CD8-positive, alpha-beta memory T cell (primary cell): ENCODE results near the gene MEF2A. TPM values are rescaled to one million over a fixed set of nuclear protein-coding genes. Genes with fewer than 3 reads are reported as not detected.
"Not testable (repeated sequence)": the region's sequence is repeated elsewhere in the genome, so short reads cannot be mapped to it uniquely, and the experiment has no call there.

Experiments
- CTCF ChIA-PET: fragments of 350-600 bp; sonication (Branson Sonifier 250); formaldehyde crosslinking; loops from one replicate; lab custom pipeline; 2021; ENCODE audit warnings: antibody characterized with exemption; lab: Charles Lee
- POLR2A ChIA-PET: fragments of 350-600 bp; sonication (Branson Sonifier 250); formaldehyde crosslinking; loops from one replicate; lab custom pipeline; 2021; ENCODE audit warnings: antibody characterized with exemption; lab: Charles Lee
- DNase-seq, 5 donors: peaks; one replicate each; pipeline versions ENCODE4 v3.0.0 to v3.0.0-alpha.2; 2020 to 2022; ENCODE audit warnings: mixed read lengths in 1 of 5
- H3K27ac ChIP-seq: one replicate; pipeline ENCODE4 v1.7.0; 2013; ENCODE audit warnings: low read depth, mild to moderate bottlenecking, low read length, moderate library complexity
- H3K27me3 ChIP-seq: 2 replicates; pipeline ENCODE4 v1.7.0; 2013; ENCODE audit warnings: low read length, mild to moderate bottlenecking; ENCODE audit not compliant: insufficient read depth, poor library complexity, severe bottlenecking
- H3K36me3 ChIP-seq: 2 replicates; pipeline ENCODE4 v1.7.0; 2013; ENCODE audit warnings: mild to moderate bottlenecking, low read length, moderate library complexity; ENCODE audit not compliant: insufficient read depth
- H3K4me1 ChIP-seq: 2 replicates; pipeline ENCODE4 v1.7.0; 2013; ENCODE audit warnings: mild to moderate bottlenecking, low read length, moderate library complexity; ENCODE audit not compliant: insufficient read depth
- H3K4me3 ChIP-seq: 2 replicates; pipeline ENCODE4 v1.7.0; 2013; ENCODE audit warnings: mild to moderate bottlenecking, low read length
- H3K9me3 ChIP-seq: 2 replicates; pipeline ENCODE4 v1.7.0; 2013; ENCODE audit warnings: mild to moderate bottlenecking, low read length
- H3K27ac Mint-ChIP-seq, 8 donors: one replicate each; pipeline ENCODE4 v1.8.0; 2020 to 2021; ENCODE audit warnings: mixed read lengths in 8 of 8, mild to moderate bottlenecking in 6 of 8, inconsistent platforms in 3 of 8, moderate library complexity in 3 of 8
- H3K27me3 Mint-ChIP-seq, 2 donors: one replicate each; pipeline ENCODE4 v1.8.0; 2020 to 2021; ENCODE audit warnings: mixed read lengths in 2 of 2, mild to moderate bottlenecking in 1 of 2, moderate library complexity in 1 of 2
- H3K36me3 Mint-ChIP-seq, 3 donors: one replicate each; pipeline ENCODE4 v1.8.0; 2020 to 2021; ENCODE audit warnings: mixed read lengths in 3 of 3, inconsistent platforms in 1 of 3, mild to moderate bottlenecking in 1 of 3
- H3K4me1 Mint-ChIP-seq, 3 donors: one replicate each; pipeline ENCODE4 v1.8.0; 2020 to 2021; ENCODE audit warnings: mixed read lengths in 3 of 3, inconsistent platforms in 1 of 3, mild to moderate bottlenecking in 1 of 3
- H3K4me3 Mint-ChIP-seq, 7 donors: one replicate each; pipeline ENCODE4 v1.8.0; 2020 to 2021; ENCODE audit warnings: mixed read lengths in 7 of 7, mild to moderate bottlenecking in 6 of 7, moderate library complexity in 4 of 7, inconsistent platforms in 2 of 7
- H3K9me3 Mint-ChIP-seq, 5 donors: one replicate each; pipeline ENCODE4 v1.8.0; 2020 to 2022; ENCODE audit warnings: mixed read lengths in 5 of 5, mild to moderate bottlenecking in 3 of 5, moderate library complexity in 2 of 5, inconsistent platforms in 1 of 5
- polyA plus RNA-seq: library from polyadenylated mRNA; unstranded; fragments of 300-500 nt; fragmentation: Illumina TruSeq; gene quantifications from one replicate; pipeline ENCODE4 v1.2.3, GENCODE V29; 2021
- total RNA-seq, 2 experiments: library from RNA; stranded (reverse); gene quantifications; one replicate each; pipeline ENCODE4 v1.2.3, GENCODE V29; 2021

Gene MEF2A
- total and polyA plus RNA-seq, 3 experiments from 2014 or later, result 15.3 to 22.4 (median 21.1) TPM

- Mint-ChIP-seq H3K27ac (peak overlapping the region in 1 of 8 donors; percentile 8), H3K9me3 (peaks cover 5 to 23% (median 6%) of the 10 kb centered on the region in 5 donors), H3K27me3 (no peaks in the 10 kb centered on the region), H3K36me3 (peaks cover 33 to 71% (median 59%) of the 10 kb centered on the region in 3 donors), H3K4me3 (no peak overlapping the region), H3K4me1 (peaks cover 6 to 12% (median 9%) of the 10 kb centered on the region in 3 donors)
- H3K36me3 ChIP-seq, result peaks cover 14% of the 10 kb centered on the region
- H3K27me3 ChIP-seq, result no peaks in the 10 kb centered on the region
- DNase-seq, result no peak
- ChIA-PET CTCF (no interaction called here), POLR2A (no interaction called here)
- H3K4me3 ChIP-seq, result no peak overlapping the region
- H3K27ac ChIP-seq, result no peak overlapping the region
- H3K9me3 ChIP-seq, result no peaks in the 10 kb centered on the region
- no peaks in the 10 kb centered on the region for H3K4me1 ChIP-seq
Measured at GRCh38 chr15:99644913-99645542, 79.2 kb downstream of the MEF2A start.

DNA sequence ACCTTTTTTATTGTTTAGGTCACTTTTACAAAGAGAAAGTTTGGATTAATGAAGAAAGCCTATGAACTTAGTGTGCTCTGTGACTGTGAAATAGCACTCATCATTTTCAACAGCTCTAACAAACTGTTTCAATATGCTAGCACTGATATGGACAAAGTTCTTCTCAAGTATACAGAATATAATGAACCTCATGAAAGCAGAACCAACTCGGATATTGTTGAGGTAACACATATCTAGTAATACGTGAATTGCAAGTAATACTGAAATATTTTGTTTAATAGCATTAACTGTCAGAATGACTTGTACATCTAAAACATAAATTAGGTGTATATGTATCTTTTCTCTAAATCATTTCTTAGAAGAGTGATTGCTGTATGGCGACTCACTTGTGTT is 79.8 kb downstream of the MEF2A start:
- Mint-ChIP-seq H3K4me1 (peaks cover 6 to 12% (median 9%) of the 10 kb centered on the region in 3 donors), H3K9me3 (peaks cover 5 to 23% (median 6%) of the 10 kb centered on the region in 5 donors), H3K36me3 (peaks cover 33 to 71% (median 60%) of the 10 kb centered on the region in 3 donors), H3K27me3 (no peaks in the 10 kb centered on the region), H3K4me3 (no peak overlapping the region), H3K27ac (no peak overlapping the region)
- no peaks in the 10 kb centered on the region for H3K4me1 ChIP-seq
- no peak overlapping the region for H3K4me3 ChIP-seq
- H3K27me3 ChIP-seq, result no peaks in the 10 kb centered on the region
- peaks cover 14% of the 10 kb centered on the region for H3K36me3 ChIP-seq
- CTCF ChIA-PET, result no interaction called here
- no peaks in the 10 kb centered on the region for H3K9me3 ChIP-seq
- H3K27ac ChIP-seq, result no peak overlapping the region
- POLR2A ChIA-PET, result no interaction called here
- DNase-seq, result no peak

DNA sequence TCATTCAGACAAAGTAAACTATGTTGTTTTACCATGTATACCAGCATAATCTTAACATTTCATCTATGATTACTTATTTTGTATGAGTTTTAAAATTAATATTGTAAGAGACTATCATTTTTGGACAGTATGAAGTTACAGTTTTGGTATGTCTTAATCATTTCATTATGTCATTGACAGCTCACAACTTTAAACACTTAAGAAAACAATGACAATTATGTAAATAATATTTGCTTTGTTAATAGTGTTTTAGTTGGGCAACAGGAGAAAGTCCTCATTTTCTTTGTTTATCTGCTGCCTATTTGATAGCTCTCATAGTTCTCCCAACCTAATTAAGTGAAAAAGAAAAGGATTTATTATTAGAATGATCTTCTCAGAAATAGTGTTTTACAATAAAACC is 80.2 kb downstream of the MEF2A start:
- Mint-ChIP-seq H3K4me1 (peaks cover 6 to 12% (median 9%) of the 10 kb centered on the region in 3 donors), H3K9me3 (peaks cover 5 to 23% (median 6%) of the 10 kb centered on the region in 5 donors), H3K4me3 (no peak overlapping the region), H3K27ac (no peak overlapping the region), H3K36me3 (peaks cover 33 to 67% (median 58%) of the 10 kb centered on the region in 3 donors), H3K27me3 (no peaks in the 10 kb centered on the region)
- H3K27ac ChIP-seq, result no peak overlapping the region
- ChIA-PET POLR2A (no interaction called here), CTCF (no interaction called here)
- H3K36me3 ChIP-seq, result peaks cover 14% of the 10 kb centered on the region
- DNase-seq, result no peak
- H3K4me1 ChIP-seq, result no peaks in the 10 kb centered on the region
- H3K9me3 ChIP-seq, result no peaks in the 10 kb centered on the region
- H3K4me3 ChIP-seq, result no peak overlapping the region
- no peaks in the 10 kb centered on the region for H3K27me3 ChIP-seq

- Mint-ChIP-seq H3K4me1 (peaks cover under 1 to 6% (median under 1%) of the 10 kb centered on the region in 3 donors), H3K36me3 (peaks cover 13 to 34% (median 22%) of the 10 kb centered on the region in 3 donors), H3K27me3 (no peaks in the 10 kb centered on the region), H3K4me3 (no peak overlapping the region), H3K9me3 (peaks cover 2 to 13% (median 3%) of the 10 kb centered on the region in 5 donors), H3K27ac (no peak overlapping the region)
- DNase-seq, result no peak
- POLR2A ChIA-PET, result no interaction called here
- no peak overlapping the region for H3K4me3 ChIP-seq
- no peaks in the 10 kb centered on the region for H3K27me3 ChIP-seq
- CTCF ChIA-PET, result no interaction called here
- no peak overlapping the region for H3K27ac ChIP-seq
- no peaks in the 10 kb centered on the region for H3K9me3 ChIP-seq
- peaks cover 5% of the 10 kb centered on the region for H3K36me3 ChIP-seq
- H3K4me1 ChIP-seq, result no peaks in the 10 kb centered on the region
Measured at GRCh38 chr15:99651023-99651807, 85.4 kb downstream of the MEF2A start.

DNA sequence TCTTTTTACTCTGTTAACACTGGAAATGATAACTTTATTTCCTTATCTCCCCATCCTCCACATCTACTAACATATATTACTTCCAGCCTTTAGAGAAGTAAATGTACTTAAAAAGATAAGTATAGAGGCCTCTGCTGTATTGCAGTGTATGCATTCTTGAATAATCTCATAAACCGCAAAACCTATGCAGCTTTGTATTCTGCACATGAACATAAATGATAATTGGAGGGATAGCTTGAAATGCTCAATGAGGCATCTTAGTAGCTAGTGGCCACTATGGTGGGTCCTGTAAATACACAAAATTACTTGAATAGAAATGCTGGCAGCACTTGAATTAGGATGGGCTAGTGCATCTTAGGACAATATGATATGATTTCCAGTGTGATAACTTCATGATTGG is 90.4 kb downstream of the MEF2A start:
- no peak for DNase-seq
- no peak overlapping the region for H3K4me3 ChIP-seq
- Mint-ChIP-seq H3K4me1 (peaks cover 5 to 24% (median 10%) of the 10 kb centered on the region in 3 donors), H3K36me3 (peaks cover 8 to 20% (median 15%) of the 10 kb centered on the region in 3 donors), H3K27ac (no peak overlapping the region), H3K4me3 (no peak overlapping the region), H3K27me3 (no peaks in the 10 kb centered on the region), H3K9me3 (no peaks in the 10 kb centered on the region)
- H3K36me3 ChIP-seq, result no peaks in the 10 kb centered on the region
- no peaks in the 10 kb centered on the region for H3K27me3 ChIP-seq
- no peak overlapping the region for H3K27ac ChIP-seq
- CTCF ChIA-PET, result no interaction called here
- POLR2A ChIA-PET, result no interaction called here
- no peaks in the 10 kb centered on the region for H3K4me1 ChIP-seq
- no peaks in the 10 kb centered on the region for H3K9me3 ChIP-seq

DNA sequence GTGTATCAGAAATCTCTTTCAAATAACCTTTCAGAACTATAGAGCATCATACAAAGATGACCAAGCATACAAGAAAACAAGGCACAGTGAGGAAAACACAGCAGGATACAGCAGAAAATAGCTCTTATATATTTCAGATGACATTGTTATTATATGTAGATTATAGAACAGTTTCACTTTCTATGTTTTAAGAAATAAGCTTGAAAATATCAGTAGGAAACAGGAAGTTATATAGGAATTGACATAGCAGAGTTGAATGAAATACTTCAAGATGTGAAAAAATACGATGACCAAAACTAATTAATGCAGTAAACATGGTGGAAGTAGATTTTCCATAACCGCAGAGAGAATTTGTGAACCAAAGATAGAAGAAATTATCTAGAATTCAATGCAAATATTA is 92.2 kb downstream of the MEF2A start:
- Histone ChIP-seq H3K4me3 (no peak overlapping the region), H3K4me1 (no peaks in the 10 kb centered on the region), H3K27me3 (no peaks in the 10 kb centered on the region), H3K36me3 (no peaks in the 10 kb centered on the region), H3K27ac (no peak overlapping the region), H3K9me3 (no peaks in the 10 kb centered on the region)
- no peak overlapping the region for H3K27ac Mint-ChIP-seq
- no peak for DNase-seq
- no peaks in the 10 kb centered on the region for H3K27me3 Mint-ChIP-seq
- peaks cover 8 to 15% (median 8%) of the 10 kb centered on the region in 3 donors for H3K36me3 Mint-ChIP-seq
- peaks cover 5 to 24% (median 10%) of the 10 kb centered on the region in 3 donors for H3K4me1 Mint-ChIP-seq
- H3K4me3 Mint-ChIP-seq, result no peak overlapping the region
- POLR2A ChIA-PET, result no interaction called here
- CTCF ChIA-PET, result no interaction called here
- H3K9me3 Mint-ChIP-seq, result no peaks in the 10 kb centered on the region

- Mint-ChIP-seq H3K36me3 (peaks cover 23 to 35% (median 25%) of the 10 kb centered on the region in 3 donors), H3K27me3 (no peaks in the 10 kb centered on the region), H3K4me3 (no peak overlapping the region), H3K9me3 (peaks cover 0 to 2% (median 0%) of the 10 kb centered on the region in 5 donors), H3K4me1 (peaks cover 0 to 4% (median 0%) of the 10 kb centered on the region in 3 donors), H3K27ac (no peak overlapping the region)
- no peak for DNase-seq
- CTCF ChIA-PET, result no interaction called here
- H3K9me3 ChIP-seq, result no peaks in the 10 kb centered on the region
- no peaks in the 10 kb centered on the region for H3K27me3 ChIP-seq
- H3K27ac ChIP-seq, result no peak overlapping the region
- no peaks in the 10 kb centered on the region for H3K36me3 ChIP-seq
- H3K4me1 ChIP-seq, result no peaks in the 10 kb centered on the region
- no peak overlapping the region for H3K4me3 ChIP-seq
- POLR2A ChIA-PET, result no interaction called here
Measured at GRCh38 chr15:99662903-99663302, 97.1 kb downstream of the MEF2A start.

DNA sequence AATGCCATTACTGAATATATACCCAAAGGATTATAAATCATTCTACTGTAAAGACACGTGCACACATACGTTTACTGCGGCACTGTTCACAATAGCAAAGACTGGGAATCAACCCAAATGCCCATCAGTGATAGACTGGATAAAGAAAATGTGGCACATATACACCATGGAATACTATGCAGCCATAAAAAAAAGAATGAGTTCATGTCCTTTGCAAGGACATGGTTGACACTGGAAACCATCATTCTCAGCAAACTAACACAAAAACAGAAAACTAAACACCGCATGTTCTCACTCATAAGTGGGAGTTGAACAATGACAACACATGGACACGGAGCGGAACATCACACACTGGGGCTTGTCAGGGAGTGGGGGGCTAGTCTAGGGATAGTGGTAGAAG is 100.3 kb downstream of the MEF2A start:
- H3K9me3 ChIP-seq, H3K27me3 ChIP-seq, H3K4me1 Mint-ChIP-seq, CTCF ChIA-PET, H3K27ac Mint-ChIP-seq, H3K36me3 ChIP-seq, POLR2A ChIA-PET, H3K9me3 Mint-ChIP-seq, H3K4me3 Mint-ChIP-seq, H3K27ac ChIP-seq, H3K4me3 ChIP-seq, H3K4me1 ChIP-seq, H3K27me3 Mint-ChIP-seq, DNase-seq: not testable (repeated sequence)
- H3K36me3 Mint-ChIP-seq, result peaks cover 17 to 28% (median 21%) of the 10 kb centered on the region in 3 donors
